Upper lobe of right lung (tissue), 1 donor: ENCODE results near the gene NEU3. TPM values are rescaled to one million over a fixed set of nuclear protein-coding genes. Genes with fewer than 3 reads are reported as not detected.
A peak's percentile ranks its signal among the peaks of the same experiment; 100 is the strongest.

Experiments used
- ATAC-seq: fragments of 200-7000 bp; cut with Tn5 transposase; one replicate; pipeline ENCODE4 v1.9.1; 2020; ENCODE audit warnings: mild to moderate bottlenecking, moderate library complexity
- DNase-seq: peaks from one replicate; pipeline ENCODE4 v3.0.0-alpha.2; 2020
- H3K27ac ChIP-seq: fragments of 200-600 bp; one replicate; pipeline ENCODE4 v1.8.0; 2022
- H3K27me3 ChIP-seq: fragments of 200-600 bp; one replicate; pipeline ENCODE4 v1.8.0; 2022; ENCODE audit warnings: mild to moderate bottlenecking
- H3K36me3 ChIP-seq: fragments of 200-600 bp; one replicate; pipeline ENCODE4 v1.8.0; 2022
- H3K4me1 ChIP-seq: fragments of 200-600 bp; one replicate; pipeline ENCODE4 v1.8.0; 2022
- H3K4me3 ChIP-seq: fragments of 200-600 bp; one replicate; pipeline ENCODE4 v1.8.0; 2022; ENCODE audit warnings: mild to moderate bottlenecking
- H3K9me3 ChIP-seq: fragments of 200-600 bp; one replicate; pipeline ENCODE4 v1.8.0; 2022
- CTCF ChIP-seq: fragments of 200-600 bp; IDR thresholded peaks from one replicate; pipeline ENCODE4 v1.8.0; 2022; ENCODE audit warnings: antibody characterized with exemption
- intact Hi-C: fragments of 100-400 bp; cut with DNase I; formaldehyde crosslinking; loops from one replicate; pipeline ENCODE4 v1.11.0; 2022
- total RNA-seq: library from RNA; stranded (reverse); fragmentation: NEBNext Ultra II Directional; extraction: Animal tissue kit (Norgen Biotek cat#: 25700); gene quantifications from one replicate; pipeline ENCODE4 v1.2.1, GENCODE V29; 2021
- donor health status: DM: no; HTN: yes; CAD: no; lungs with severe emphysema.

The NEU3 gene
- total RNA-seq, 1 donor from 2014 or later = 9.6 TPM

GRCh38 chr11:75031771-75032549, 43.2 kb downstream of the NEU3 start:
- intact Hi-C loops = loop anchor here (10.0 kb wide), 1 partner anchor 97 kb away; no protein-coding TSS in a partner anchor
- DNase-seq (peak; percentile 87), ATAC-seq (peak; percentile 86)

GRCh38 chr11:75032550-75032935, 43.8 kb downstream of the NEU3 start:
- no peak overlapping the region for H3K27ac ChIP-seq
- H3K4me3 ChIP-seq = no peak overlapping the region
- no peaks in the 10 kb centered on the region for H3K27me3 ChIP-seq
- ATAC-seq (no peak), DNase-seq (no peak)
- no peak for TF ChIP-seq CTCF
- no peaks in the 10 kb centered on the region for H3K4me1 ChIP-seq
- intact Hi-C loops = loop anchor here (10.0 kb wide), 1 partner anchor 98 kb away; no protein-coding TSS in a partner anchor
- no peaks in the 10 kb centered on the region for H3K9me3 ChIP-seq
- no peaks in the 10 kb centered on the region for H3K36me3 ChIP-seq

More at GRCh38 chr11:75031771-75032549, 43.2 kb downstream of the NEU3 start:
- Histone ChIP-seq H3K4me3 (no peak overlapping the region), H3K27ac (no peak overlapping the region), H3K27me3 (no peaks in the 10 kb centered on the region), H3K4me1 (no peaks in the 10 kb centered on the region), H3K36me3 (no peaks in the 10 kb centered on the region), H3K9me3 (no peaks in the 10 kb centered on the region)
- TF ChIP-seq CTCF = peak; percentile 71

GRCh38 chr11:75033916-75034315, 45.2 kb downstream of the NEU3 start:
- DNase-seq = no peak
- no peaks in the 10 kb centered on the region for H3K36me3 ChIP-seq

GRCh38 chr11:75035256-75035655, 46.5 kb downstream of the NEU3 start:
- H3K4me1 ChIP-seq = no peaks in the 10 kb centered on the region
- no peaks in the 10 kb centered on the region for H3K27me3 ChIP-seq
- intact Hi-C loops = loop anchor here (10.0 kb wide), 1 partner anchor 100 kb away; no protein-coding TSS in a partner anchor
- ATAC-seq (no peak), DNase-seq (no peak)
- H3K36me3 ChIP-seq = no peaks in the 10 kb centered on the region
- no peak overlapping the region for H3K4me3 ChIP-seq
- no peak for TF ChIP-seq CTCF
- H3K27ac ChIP-seq = no peak overlapping the region
- no peaks in the 10 kb centered on the region for H3K9me3 ChIP-seq

More at GRCh38 chr11:75033916-75034315, 45.2 kb downstream of the NEU3 start:
- intact Hi-C loops = loop anchor here (10.0 kb wide), 1 partner anchor 99 kb away; no protein-coding TSS in a partner anchor
- Histone ChIP-seq H3K9me3 (no peaks in the 10 kb centered on the region), H3K27ac (no peak overlapping the region), H3K27me3 (no peaks in the 10 kb centered on the region), H3K4me3 (no peak overlapping the region), H3K4me1 (no peaks in the 10 kb centered on the region)
- TF ChIP-seq CTCF = no peak
- ATAC-seq = no peak

GRCh38 chr11:75035911-75036565, 47.3 kb downstream of the NEU3 start:
- no peak for TF ChIP-seq CTCF
- Histone ChIP-seq H3K9me3 (no peaks in the 10 kb centered on the region), H3K4me1 (no peaks in the 10 kb centered on the region), H3K27me3 (no peaks in the 10 kb centered on the region), H3K36me3 (no peaks in the 10 kb centered on the region), H3K27ac (no peak overlapping the region), H3K4me3 (no peak overlapping the region)
- DNase-seq (no peak), ATAC-seq (peak; percentile 9)
- intact Hi-C loops = loop anchor here (10.0 kb wide), 1 partner anchor 101 kb away; no protein-coding TSS in a partner anchor
